ENCODE measurements around the gene NRXN3. TPM values are rescaled to one million over a fixed set of nuclear protein-coding genes. Genes with fewer than 3 reads are reported as not detected.
A peak's percentile ranks its signal among the peaks of the same experiment; 100 is the strongest.

The NRXN3 gene
- total RNA-seq, 1 donor from 2014 or later, result 5.9 TPM

DNA sequence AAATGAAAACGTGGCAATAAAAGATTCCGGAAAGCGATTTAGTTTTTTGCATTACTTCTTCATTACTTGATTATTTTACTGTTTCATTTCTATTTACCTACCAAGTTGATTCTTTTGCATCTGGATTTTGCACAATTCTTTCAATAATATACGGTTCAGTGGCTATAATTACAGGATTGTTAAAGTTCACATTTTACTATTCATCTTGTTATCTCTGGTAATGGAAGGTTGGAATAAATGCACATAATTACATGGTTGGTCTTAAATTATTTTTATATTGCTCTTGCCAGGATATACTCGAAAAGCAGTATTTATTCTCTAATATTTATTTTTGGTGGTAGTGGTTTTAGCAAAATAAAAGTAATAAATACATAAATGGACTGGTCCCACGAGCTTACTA lies 1203.3 kb downstream of the NRXN3 start:
- TF ChIP-seq, protein P1, sequence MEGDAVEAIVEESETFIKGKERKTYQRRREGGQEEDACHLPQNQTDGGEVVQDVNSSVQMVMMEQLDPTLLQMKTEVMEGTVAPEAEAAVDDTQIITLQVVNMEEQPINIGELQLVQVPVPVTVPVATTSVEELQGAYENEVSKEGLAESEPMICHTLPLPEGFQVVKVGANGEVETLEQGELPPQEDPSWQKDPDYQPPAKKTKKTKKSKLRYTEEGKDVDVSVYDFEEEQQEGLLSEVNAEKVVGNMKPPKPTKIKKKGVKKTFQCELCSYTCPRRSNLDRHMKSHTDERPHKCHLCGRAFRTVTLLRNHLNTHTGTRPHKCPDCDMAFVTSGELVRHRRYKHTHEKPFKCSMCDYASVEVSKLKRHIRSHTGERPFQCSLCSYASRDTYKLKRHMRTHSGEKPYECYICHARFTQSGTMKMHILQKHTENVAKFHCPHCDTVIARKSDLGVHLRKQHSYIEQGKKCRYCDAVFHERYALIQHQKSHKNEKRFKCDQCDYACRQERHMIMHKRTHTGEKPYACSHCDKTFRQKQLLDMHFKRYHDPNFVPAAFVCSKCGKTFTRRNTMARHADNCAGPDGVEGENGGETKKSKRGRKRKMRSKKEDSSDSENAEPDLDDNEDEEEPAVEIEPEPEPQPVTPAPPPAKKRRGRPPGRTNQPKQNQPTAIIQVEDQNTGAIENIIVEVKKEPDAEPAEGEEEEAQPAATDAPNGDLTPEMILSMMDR (IDR thresholded peaks at IDR 0.05), result no peak
- no peak for TF ChIP-seq EZH2phosphoT487 (IDR thresholded peaks at IDR 0.05)
- TF ChIP-seq EZH2 (IDR thresholded peaks at IDR 0.05), result no peak
- Mint-ChIP-seq H3K9me3 (no peaks in the 10 kb centered on the region), H3K27me3 (ENCODE audit: insufficient read depth, low read depth) (no peaks in the 10 kb centered on the region), H3K4me3 (no peak overlapping the region), H3K36me3 (no peaks in the 10 kb centered on the region), H3K27ac (no peak overlapping the region), H3K4me1 (peaks cover 10% of the 10 kb centered on the region)
- Histone ChIP-seq H3K4me2 (peak overlapping the region; percentile 49), H3K9me3 (ENCODE audit: low read depth) (no peaks in the 10 kb centered on the region), H3K79me2 (ENCODE audit: low read depth) (no peaks in the 10 kb centered on the region), H3K4me3 (no peak overlapping the region), H3F3A (ENCODE audit: low read depth) (peaks cover 29% of the 10 kb centered on the region), H3K27me3 (no peaks in the 10 kb centered on the region), H3K4me1 (peaks cover 40% of the 10 kb centered on the region), H2AFZ (replicated peaks) (no peak overlapping the region), H4K20me1 (ENCODE audit: low read depth) (no peaks in the 10 kb centered on the region), H3K27ac (no peak overlapping the region), H3K36me3 (no peaks in the 10 kb centered on the region), H3K9ac (no peak overlapping the region)
- no peak for DNase-seq (ENCODE audit: low spot score)

GRCh38 chr14:79375356-79375755 lies 1205.2 kb downstream of the NRXN3 start:
- TF ChIP-seq, protein P1 (IDR thresholded peaks at IDR 0.05), result no peak
- TF ChIP-seq EZH2phosphoT487 (IDR thresholded peaks at IDR 0.05) (no peak), EZH2 (IDR thresholded peaks at IDR 0.05) (no peak)
- Histone ChIP-seq H3K27ac (peak overlapping the region; percentile 25), H3K4me3 (no peak overlapping the region), H3K36me3 (no peaks in the 10 kb centered on the region), H3F3A (ENCODE audit: low read depth) (peaks cover 42% of the 10 kb centered on the region), H3K27me3 (no peaks in the 10 kb centered on the region), H3K4me1 (peaks cover 53% of the 10 kb centered on the region), H3K9me3 (ENCODE audit: low read depth) (no peaks in the 10 kb centered on the region), H3K79me2 (ENCODE audit: low read depth) (no peaks in the 10 kb centered on the region), H2AFZ (replicated peaks) (no peak overlapping the region), H4K20me1 (ENCODE audit: low read depth) (no peaks in the 10 kb centered on the region), H3K4me2 (peak overlapping the region; percentile 49), H3K9ac (no peak overlapping the region)
- Mint-ChIP-seq H3K9me3 (no peaks in the 10 kb centered on the region), H3K27me3 (ENCODE audit: insufficient read depth, low read depth) (no peaks in the 10 kb centered on the region), H3K4me1 (peaks cover 12% of the 10 kb centered on the region), H3K36me3 (no peaks in the 10 kb centered on the region), H3K27ac (no peak overlapping the region), H3K4me3 (no peak overlapping the region)
- no peak for DNase-seq (ENCODE audit: low spot score)

DNA sequence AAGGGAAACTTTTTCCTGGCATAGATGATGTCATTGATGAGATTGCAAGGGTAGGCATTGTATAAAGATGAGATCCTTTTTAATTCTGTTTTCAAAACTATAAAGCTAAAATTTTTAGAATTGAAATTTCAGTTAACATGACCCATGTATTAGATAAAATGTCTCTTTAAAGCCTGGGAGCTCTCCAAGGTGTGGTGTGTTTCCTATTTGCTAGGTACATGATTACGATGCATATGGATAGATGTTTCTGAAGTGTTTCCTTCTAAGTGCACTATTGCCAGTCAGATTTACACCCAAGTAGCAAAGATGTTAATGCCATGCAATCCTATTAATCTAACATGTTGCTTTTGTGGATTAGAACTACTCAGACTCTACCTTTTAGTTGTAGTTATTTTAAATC lies 1206.4 kb downstream of the NRXN3 start:
- Mint-ChIP-seq H3K36me3 (no peaks in the 10 kb centered on the region), H3K9me3 (no peaks in the 10 kb centered on the region), H3K4me1 (peaks cover 12% of the 10 kb centered on the region), H3K4me3 (no peak overlapping the region), H3K27ac (no peak overlapping the region), H3K27me3 (ENCODE audit: insufficient read depth, low read depth) (no peaks in the 10 kb centered on the region)
- H3K79me2 ChIP-seq (ENCODE audit: low read depth), result no peaks in the 10 kb centered on the region
- H3K27ac ChIP-seq, result no peak overlapping the region
- no peaks in the 10 kb centered on the region for H3K27me3 ChIP-seq
- TF ChIP-seq EZH2phosphoT487 (IDR thresholded peaks at IDR 0.05), result no peak
- no peak for TF ChIP-seq EZH2 (IDR thresholded peaks at IDR 0.05)
- TF ChIP-seq, protein P1 (IDR thresholded peaks at IDR 0.05), result no peak
- H3K4me1 ChIP-seq, result peaks cover 53% of the 10 kb centered on the region
- H3F3A ChIP-seq (ENCODE audit: low read depth), result peaks cover 42% of the 10 kb centered on the region
- H3K4me2 ChIP-seq, result no peak overlapping the region
- H3K4me3 ChIP-seq, result no peak overlapping the region
- no peaks in the 10 kb centered on the region for H3K36me3 ChIP-seq
- H3K9me3 ChIP-seq (ENCODE audit: low read depth), result no peaks in the 10 kb centered on the region
- no peak overlapping the region for H3K9ac ChIP-seq
- no peak overlapping the region for H2AFZ ChIP-seq (replicated peaks)
- no peaks in the 10 kb centered on the region for H4K20me1 ChIP-seq (ENCODE audit: low read depth)
- DNase-seq (ENCODE audit: low spot score), result no peak
